ENCODE measurements around the gene ARIH1. TPM values are rescaled to one million over a fixed set of nuclear protein-coding genes. Genes with fewer than 3 reads are reported as not detected.
"Not testable (repeated sequence)": the region's sequence is repeated elsewhere in the genome, so short reads cannot be mapped to it uniquely, and the experiment has no call there.

ARIH1 gene
- polyA plus RNA-seq, 1 experiment, result 90.4 TPM

DNA sequence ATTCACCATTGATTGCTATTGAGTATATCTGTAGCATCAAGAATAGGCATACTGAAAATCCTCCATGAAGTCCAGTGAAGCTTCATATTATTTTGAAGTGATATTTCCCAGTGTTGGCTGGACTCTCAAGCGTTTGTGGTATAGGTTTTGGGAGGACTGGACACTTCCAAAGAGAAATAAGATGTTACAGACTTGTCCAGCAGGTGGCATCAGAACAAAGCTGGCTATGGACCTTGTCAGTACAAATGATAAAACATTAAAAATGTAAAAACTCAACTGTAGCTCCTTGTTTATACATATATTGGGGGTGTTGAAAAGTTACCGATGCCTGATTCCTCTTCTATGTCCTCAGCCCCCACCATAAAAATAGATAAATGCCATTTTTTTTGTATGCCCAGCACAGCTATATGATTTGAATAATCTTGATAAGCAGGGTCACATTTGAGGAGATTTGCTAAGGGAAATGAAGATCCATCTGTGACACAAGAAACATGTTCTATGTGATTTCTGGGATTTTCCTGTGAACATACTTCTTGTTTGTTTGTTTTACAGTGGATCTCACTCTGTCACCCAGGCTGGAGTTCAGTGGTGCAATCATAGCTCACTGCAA, 125.8 kb downstream of the ARIH1 start:
- TF ChIP-seq, protein P1, sequence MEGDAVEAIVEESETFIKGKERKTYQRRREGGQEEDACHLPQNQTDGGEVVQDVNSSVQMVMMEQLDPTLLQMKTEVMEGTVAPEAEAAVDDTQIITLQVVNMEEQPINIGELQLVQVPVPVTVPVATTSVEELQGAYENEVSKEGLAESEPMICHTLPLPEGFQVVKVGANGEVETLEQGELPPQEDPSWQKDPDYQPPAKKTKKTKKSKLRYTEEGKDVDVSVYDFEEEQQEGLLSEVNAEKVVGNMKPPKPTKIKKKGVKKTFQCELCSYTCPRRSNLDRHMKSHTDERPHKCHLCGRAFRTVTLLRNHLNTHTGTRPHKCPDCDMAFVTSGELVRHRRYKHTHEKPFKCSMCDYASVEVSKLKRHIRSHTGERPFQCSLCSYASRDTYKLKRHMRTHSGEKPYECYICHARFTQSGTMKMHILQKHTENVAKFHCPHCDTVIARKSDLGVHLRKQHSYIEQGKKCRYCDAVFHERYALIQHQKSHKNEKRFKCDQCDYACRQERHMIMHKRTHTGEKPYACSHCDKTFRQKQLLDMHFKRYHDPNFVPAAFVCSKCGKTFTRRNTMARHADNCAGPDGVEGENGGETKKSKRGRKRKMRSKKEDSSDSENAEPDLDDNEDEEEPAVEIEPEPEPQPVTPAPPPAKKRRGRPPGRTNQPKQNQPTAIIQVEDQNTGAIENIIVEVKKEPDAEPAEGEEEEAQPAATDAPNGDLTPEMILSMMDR (IDR thresholded peaks at IDR 0.05; ENCODE audit: low read depth, low read length), result peak; percentile 74
- DNase-seq (ENCODE audit: low read depth, low spot score), result peak; percentile 39
- H3K9me3 ChIP-seq (ENCODE audit: control insufficient read depth, insufficient read depth, low read length), result no peaks in the 10 kb centered on the region
- ChIA-PET CTCF (interaction anchor here (0.6 to 3.2 kb wide), 52 partner anchors 8 to 674 kb away, joined by 3 to 41 read pairs (median 4); partner anchors contain the start of gene HEXA), POLR2A (no interaction called here)
- no peak overlapping the region for H3K4me3 ChIP-seq (ENCODE audit: low read depth, low read length)
- no peaks in the 10 kb centered on the region for H3K27me3 ChIP-seq (ENCODE audit: control insufficient read depth, insufficient read depth, low read length)
- no peak overlapping the region for H3K27ac ChIP-seq (ENCODE audit: low read depth, low read length)

GRCh38 chr15:72604794-72605193, 130.7 kb downstream of the ARIH1 start:
- H3K27ac ChIP-seq (ENCODE audit: low read depth, low read length), result no peak overlapping the region
- TF ChIP-seq, protein P1 (IDR thresholded peaks at IDR 0.05; ENCODE audit: low read depth, low read length), result no peak

GRCh38 chr15:72608084-72608483, 134.0 kb downstream of the ARIH1 start:
- H3K9me3 ChIP-seq (ENCODE audit: control insufficient read depth, insufficient read depth, low read length); DNase-seq (ENCODE audit: low read depth, low spot score); H3K27ac ChIP-seq (ENCODE audit: low read depth, low read length); H3K27me3 ChIP-seq (ENCODE audit: control insufficient read depth, insufficient read depth, low read length); POLR2A ChIA-PET; H3K4me3 ChIP-seq (ENCODE audit: low read depth, low read length): not testable (repeated sequence)
- CTCF ChIA-PET, result interaction anchor here (1.3 kb wide), 1 partner anchor 8 kb away, joined by 8 read pairs; no protein-coding TSS in a partner anchor

More at GRCh38 chr15:72604794-72605193, 130.7 kb downstream of the ARIH1 start:
- ChIA-PET CTCF (no interaction called here), POLR2A (no interaction called here)
- Histone ChIP-seq H3K27me3 (ENCODE audit: control insufficient read depth, insufficient read depth, low read length) (peaks cover 3% of the 10 kb centered on the region), H3K9me3 (ENCODE audit: control insufficient read depth, insufficient read depth, low read length) (no peaks in the 10 kb centered on the region), H3K4me3 (ENCODE audit: low read depth, low read length) (no peak overlapping the region)
- DNase-seq (ENCODE audit: low read depth, low spot score), result no peak

- POLR2A ChIA-PET, result no interaction called here
- TF ChIP-seq, protein P1 (IDR thresholded peaks at IDR 0.05; ENCODE audit: low read depth, low read length), result no peak
- Histone ChIP-seq H3K27ac (ENCODE audit: low read depth, low read length) (no peak overlapping the region), H3K4me3 (ENCODE audit: low read depth, low read length) (no peak overlapping the region), H3K9me3 (ENCODE audit: control insufficient read depth, insufficient read depth, low read length) (no peaks in the 10 kb centered on the region), H3K27me3 (ENCODE audit: control insufficient read depth, insufficient read depth, low read length) (peaks cover 7% of the 10 kb centered on the region)
- CTCF ChIA-PET, result no interaction called here
- DNase-seq (ENCODE audit: low read depth, low spot score), result no peak
These were observed 135.7 kb downstream of the ARIH1 start for GRCh38 chr15:72609862-72610261.

DNA sequence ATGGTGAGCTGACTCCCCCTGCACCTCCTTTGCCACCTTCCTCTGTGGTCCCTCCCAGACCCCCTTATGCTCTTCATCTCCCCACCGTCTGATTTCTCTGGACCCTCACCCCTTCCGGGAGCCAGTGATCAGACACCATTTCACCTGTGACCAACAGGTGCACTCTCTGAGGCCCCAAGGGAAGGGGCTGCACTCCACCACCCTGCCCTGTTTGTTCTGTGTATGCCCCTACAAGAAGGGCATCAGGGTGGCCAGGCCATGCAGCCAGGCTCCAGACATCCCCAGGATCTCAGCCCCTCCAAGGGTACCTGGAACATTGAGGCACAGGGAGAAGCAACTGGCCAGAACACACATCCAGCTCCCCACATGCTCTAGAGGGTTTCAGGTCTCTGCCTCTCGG, 138.2 kb downstream of the ARIH1 start:
- H3K27ac ChIP-seq (ENCODE audit: low read depth, low read length); H3K27me3 ChIP-seq (ENCODE audit: control insufficient read depth, insufficient read depth, low read length); H3K9me3 ChIP-seq (ENCODE audit: control insufficient read depth, insufficient read depth, low read length); H3K4me3 ChIP-seq (ENCODE audit: low read depth, low read length); DNase-seq (ENCODE audit: low read depth, low spot score); POLR2A ChIA-PET: not testable (repeated sequence)
- CTCF ChIA-PET, result interaction anchor here (1.6 kb wide), 1 partner anchor 12 kb away, joined by 6 read pairs; no protein-coding TSS in a partner anchor

DNA sequence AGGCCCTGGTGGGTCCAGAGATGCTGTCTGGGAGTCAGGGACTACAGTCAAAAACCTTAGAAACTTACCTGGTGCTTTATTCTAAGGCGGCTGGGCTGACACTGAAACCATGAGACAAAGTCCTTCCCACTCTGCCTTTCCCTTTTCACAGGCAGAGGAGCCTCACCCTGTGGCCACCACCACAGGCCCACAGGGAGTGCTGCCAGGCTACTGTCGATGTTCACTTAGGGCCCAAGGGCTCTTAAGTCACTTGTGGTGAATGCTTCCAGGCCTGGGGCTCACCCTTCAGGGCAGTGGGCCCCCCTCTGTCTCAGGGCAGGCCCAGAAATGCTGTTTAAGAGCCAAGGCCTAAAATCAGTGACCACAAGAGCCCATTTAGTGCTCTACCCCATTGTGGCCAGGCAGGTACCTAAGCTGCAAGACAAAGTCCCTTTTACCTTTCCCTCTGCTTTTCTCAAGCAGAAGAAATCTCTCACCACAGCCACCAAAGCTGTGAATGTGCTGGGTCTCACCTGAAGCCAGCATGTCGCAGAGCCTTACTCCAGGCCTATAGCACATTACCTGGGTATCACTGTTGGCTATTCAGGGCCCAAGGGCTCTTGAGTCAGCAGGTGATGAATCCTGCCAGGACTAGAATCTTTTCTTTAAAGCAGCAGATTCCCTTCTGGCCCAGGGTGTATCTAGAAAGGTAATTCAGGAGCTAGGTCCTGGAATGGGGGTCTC, 140.8 kb downstream of the ARIH1 start:
- POLR2A ChIA-PET, result no interaction called here
- CTCF ChIA-PET, result no interaction called here
- Histone ChIP-seq H3K9me3 (ENCODE audit: control insufficient read depth, insufficient read depth, low read length) (no peaks in the 10 kb centered on the region), H3K27ac (ENCODE audit: low read depth, low read length) (no peak overlapping the region), H3K4me3 (ENCODE audit: low read depth, low read length) (no peak overlapping the region), H3K27me3 (ENCODE audit: control insufficient read depth, insufficient read depth, low read length) (peaks cover 6% of the 10 kb centered on the region)
- DNase-seq (ENCODE audit: low read depth, low spot score), result no peak
- TF ChIP-seq, protein P1 (IDR thresholded peaks at IDR 0.05; ENCODE audit: low read depth, low read length), result no peak

DNA sequence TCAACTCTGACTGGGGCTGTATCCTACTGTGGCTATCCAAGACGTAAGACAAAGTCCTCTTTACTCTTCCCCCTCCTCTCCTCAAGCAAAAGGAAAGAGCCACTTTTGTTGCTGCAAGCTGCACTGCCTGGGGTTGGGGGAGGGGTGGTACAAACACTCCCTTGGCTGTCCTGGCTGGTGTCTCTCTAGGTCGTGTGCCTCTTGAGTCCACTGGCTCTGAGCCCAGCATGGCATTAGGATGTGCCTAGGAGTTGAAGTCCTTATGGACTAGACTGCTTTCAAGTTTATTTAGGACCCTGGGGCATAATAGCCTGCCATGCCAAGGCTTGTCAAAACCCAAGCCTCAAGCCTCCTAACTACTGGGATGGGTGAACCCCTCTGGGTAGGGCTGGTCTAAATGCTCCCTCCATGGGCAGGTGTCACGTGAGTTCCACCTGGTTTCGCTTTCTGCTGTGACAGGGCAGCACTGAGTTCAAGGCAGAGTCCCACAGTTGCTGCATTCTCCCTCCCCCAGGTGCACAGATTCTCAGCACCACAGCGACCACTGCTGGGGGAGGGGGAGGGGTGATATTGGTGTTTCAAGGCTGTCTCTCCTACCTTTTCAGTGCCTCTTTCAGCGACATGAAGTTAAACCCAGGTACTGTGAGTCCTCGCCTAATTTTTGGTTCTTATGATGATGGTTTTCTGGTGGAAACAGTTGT, 141.6 kb downstream of the ARIH1 start:
- H3K27ac ChIP-seq (ENCODE audit: low read depth, low read length); CTCF ChIA-PET; DNase-seq (ENCODE audit: low read depth, low spot score); H3K9me3 ChIP-seq (ENCODE audit: control insufficient read depth, insufficient read depth, low read length); H3K4me3 ChIP-seq (ENCODE audit: low read depth, low read length); POLR2A ChIA-PET; H3K27me3 ChIP-seq (ENCODE audit: control insufficient read depth, insufficient read depth, low read length): not testable (repeated sequence)

Measured in AG04450 (cell line).